COR-L47 (cell line): ENCODE data around the gene EMC8.

Experiments
- DNase-seq: peaks from one replicate; lab custom pipeline; 2025; lab: John Stamatoyannopoulos, UW

Gene EMC8

GRCh38 chr16:85754413-85754812 is 44.9 kb downstream of the EMC8 start:
- DNase-seq: no peak

GRCh38 chr16:85753976-85754375 is 45.4 kb downstream of the EMC8 start:
- no peak for DNase-seq

GRCh38 chr16:85753559-85753958 is 45.8 kb downstream of the EMC8 start:
- peak; percentile 65 for DNase-seq

- DNase-seq: peak; percentile 71
Observed at GRCh38 chr16:85752511-85753420, 46.6 kb downstream of the EMC8 start.

GRCh38 chr16:85751698-85752501 is 47.4 kb downstream of the EMC8 start:
- no peak for DNase-seq

- no peak for DNase-seq
Observed at GRCh38 chr16:85750827-85751697, 48.3 kb downstream of the EMC8 start, which contains the start of gene C16orf74. TSS of gene C16orf74 (minus strand) at chr16:85751096. CDS start at chr16:85735217, 15,879 bp downstream.

- DNase-seq: no peak
Observed at GRCh38 chr16:85750146-85750826, 49.1 kb downstream of the EMC8 start.

GRCh38 chr16:85749771-85750145 is 49.6 kb downstream of the EMC8 start:
- no peak for DNase-seq

GRCh38 chr16:85746460-85747215 is 52.7 kb downstream of the EMC8 start:
- DNase-seq: no peak

GRCh38 chr16:85738923-85739715 is 60.2 kb downstream of the EMC8 start:
- DNase-seq: no peak

- no peak for DNase-seq
Observed at GRCh38 chr16:85736921-85737320, 62.4 kb downstream of the EMC8 start.

GRCh38 chr16:85735946-85736345 is 63.4 kb downstream of the EMC8 start:
- DNase-seq: no peak

- DNase-seq: no peak
Observed at GRCh38 chr16:85735225-85735635, 64.1 kb downstream of the EMC8 start.

GRCh38 chr16:85734311-85735017 is 64.9 kb downstream of the EMC8 start:
- DNase-seq: no peak

- DNase-seq: no peak
Observed at GRCh38 chr16:85733839-85734170, 65.5 kb downstream of the EMC8 start.

GRCh38 chr16:85733155-85733838 is 66.0 kb downstream of the EMC8 start:
- DNase-seq: no peak

- no peak for DNase-seq
Observed at GRCh38 chr16:85731179-85731578, 68.2 kb downstream of the EMC8 start.

- no peak for DNase-seq
Observed at GRCh38 chr16:85730186-85730465, 69.2 kb downstream of the EMC8 start.
